Osteocyte (in vitro differentiated cells): ENCODE results near the gene RUNX2. TPM values are rescaled to one million over a fixed set of nuclear protein-coding genes. Genes with fewer than 3 reads are reported as not detected.

Source experiments
- DNase-seq: peaks from one replicate; pipeline ENCODE4 v3.0.0; 2021; ENCODE audit warnings: mixed read lengths; ENCODE audit not compliant: unreplicated experiment; ENCODE audit errors: extremely low spot score
- H3K27ac Mint-ChIP-seq: one replicate; pipeline ENCODE4 v1.8.0; 2021; ENCODE audit warnings: mild to moderate bottlenecking, mixed read lengths; ENCODE audit not compliant: unreplicated experiment
- H3K27me3 Mint-ChIP-seq: one replicate; pipeline ENCODE4 v1.8.0; 2021; ENCODE audit warnings: mixed read lengths; ENCODE audit not compliant: unreplicated experiment
- H3K36me3 Mint-ChIP-seq: one replicate; pipeline ENCODE4 v1.8.0; 2021; ENCODE audit warnings: mixed read lengths; ENCODE audit not compliant: unreplicated experiment
- H3K4me1 Mint-ChIP-seq: one replicate; pipeline ENCODE4 v1.8.0; 2021; ENCODE audit warnings: mixed read lengths; ENCODE audit not compliant: unreplicated experiment
- H3K4me3 Mint-ChIP-seq: one replicate; pipeline ENCODE4 v1.8.0; 2021; ENCODE audit warnings: mild to moderate bottlenecking, moderate library complexity, mixed read lengths; ENCODE audit not compliant: unreplicated experiment
- H3K9me3 Mint-ChIP-seq: one replicate; pipeline ENCODE4 v1.8.0; 2021; ENCODE audit warnings: mixed read lengths; ENCODE audit not compliant: unreplicated experiment
- total RNA-seq: library from RNA; stranded (reverse); gene quantifications from 2 replicates; pipeline ENCODE4 v1.2.1, GENCODE V29; 2021
- TF ChIP-seq, protein P1 (sequence below): fragments of 200-600 bp; sonication (generic); IDR thresholded peaks from 2 replicates; pipeline ENCODE4 v1.5.0; 2021; ENCODE audit warnings: antibody characterized with exemption, mild to moderate bottlenecking, moderate library complexity

Gene RUNX2
- total RNA-seq, 1 donor from 2014 or later = 28.1 TPM

DNA sequence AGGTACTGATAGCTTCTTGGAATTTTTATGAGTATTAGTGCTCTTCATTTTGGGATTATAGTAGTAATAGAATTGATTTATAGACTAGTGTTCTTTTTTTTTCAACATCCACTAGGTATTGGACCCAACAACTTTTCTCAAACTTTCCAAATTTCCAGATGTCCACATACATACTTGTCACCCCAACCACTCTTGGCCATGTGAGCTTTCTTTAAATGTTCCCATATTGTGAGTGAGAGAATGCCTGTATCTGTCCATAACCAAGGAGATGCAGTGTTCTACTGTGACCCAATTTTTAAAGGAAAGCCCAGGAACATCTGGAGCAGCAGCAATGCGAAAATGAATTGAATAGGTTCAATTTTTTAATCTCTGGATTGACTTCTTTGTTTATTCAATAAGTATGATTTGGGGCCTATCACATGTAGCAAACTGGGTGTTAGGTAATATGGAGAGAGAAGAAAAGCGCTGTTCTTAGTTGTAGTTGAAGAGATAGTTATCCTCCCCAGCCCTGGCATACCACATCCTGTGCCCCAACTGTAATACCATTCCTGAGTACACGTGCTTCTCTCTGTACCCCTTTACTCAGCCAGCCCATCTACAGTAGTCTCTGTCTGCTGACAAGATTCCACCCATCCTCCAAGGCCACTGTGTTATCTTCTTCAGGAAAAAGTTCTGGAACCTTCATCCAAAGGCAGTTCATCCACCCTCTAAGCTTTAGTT is 166.4 kb downstream of the RUNX2 start:
- no peak overlapping the region for H3K4me3 Mint-ChIP-seq
- H3K9me3 Mint-ChIP-seq = no peaks in the 10 kb centered on the region
- peaks cover 29% of the 10 kb centered on the region for H3K4me1 Mint-ChIP-seq
- H3K27ac Mint-ChIP-seq = no peak overlapping the region
- no peak for DNase-seq
- TF ChIP-seq, protein P1, sequence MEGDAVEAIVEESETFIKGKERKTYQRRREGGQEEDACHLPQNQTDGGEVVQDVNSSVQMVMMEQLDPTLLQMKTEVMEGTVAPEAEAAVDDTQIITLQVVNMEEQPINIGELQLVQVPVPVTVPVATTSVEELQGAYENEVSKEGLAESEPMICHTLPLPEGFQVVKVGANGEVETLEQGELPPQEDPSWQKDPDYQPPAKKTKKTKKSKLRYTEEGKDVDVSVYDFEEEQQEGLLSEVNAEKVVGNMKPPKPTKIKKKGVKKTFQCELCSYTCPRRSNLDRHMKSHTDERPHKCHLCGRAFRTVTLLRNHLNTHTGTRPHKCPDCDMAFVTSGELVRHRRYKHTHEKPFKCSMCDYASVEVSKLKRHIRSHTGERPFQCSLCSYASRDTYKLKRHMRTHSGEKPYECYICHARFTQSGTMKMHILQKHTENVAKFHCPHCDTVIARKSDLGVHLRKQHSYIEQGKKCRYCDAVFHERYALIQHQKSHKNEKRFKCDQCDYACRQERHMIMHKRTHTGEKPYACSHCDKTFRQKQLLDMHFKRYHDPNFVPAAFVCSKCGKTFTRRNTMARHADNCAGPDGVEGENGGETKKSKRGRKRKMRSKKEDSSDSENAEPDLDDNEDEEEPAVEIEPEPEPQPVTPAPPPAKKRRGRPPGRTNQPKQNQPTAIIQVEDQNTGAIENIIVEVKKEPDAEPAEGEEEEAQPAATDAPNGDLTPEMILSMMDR = no peak
- no peaks in the 10 kb centered on the region for H3K27me3 Mint-ChIP-seq
- peaks cover 28% of the 10 kb centered on the region for H3K36me3 Mint-ChIP-seq

DNA sequence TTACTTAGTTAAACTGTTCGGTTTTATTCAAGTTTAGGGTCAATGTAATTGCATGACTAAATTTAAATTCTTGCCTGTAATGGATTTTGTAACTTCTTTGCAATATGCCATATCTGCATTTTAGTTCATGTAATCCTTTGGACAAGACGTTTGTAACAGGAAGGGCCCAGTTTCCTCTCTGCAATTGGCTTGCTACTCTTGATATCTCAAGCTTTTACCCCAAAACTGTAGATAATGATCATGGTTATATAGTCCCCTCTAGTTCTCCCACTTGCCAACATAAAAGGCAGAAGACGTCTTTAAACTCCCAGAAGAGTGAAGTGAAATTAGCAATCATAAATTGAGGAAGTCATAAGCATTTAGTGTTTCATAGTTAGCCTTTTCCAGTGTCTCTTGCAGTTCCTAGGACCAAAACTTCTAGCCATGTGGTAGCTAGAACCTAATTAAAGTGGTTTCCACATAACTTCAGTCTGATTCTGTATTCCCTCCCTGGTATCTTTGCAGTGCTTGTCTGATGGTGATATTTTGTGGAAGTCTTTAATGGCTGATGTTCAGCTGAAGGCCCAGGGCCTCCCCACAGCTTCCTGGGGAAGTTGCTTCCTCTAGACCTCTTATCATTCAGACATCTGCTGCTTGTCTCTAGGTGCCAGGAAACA is 167.4 kb downstream of the RUNX2 start:
- DNase-seq = no peak
- no peaks in the 10 kb centered on the region for H3K27me3 Mint-ChIP-seq
- no peaks in the 10 kb centered on the region for H3K9me3 Mint-ChIP-seq
- no peak overlapping the region for H3K4me3 Mint-ChIP-seq
- TF ChIP-seq, protein P1 = no peak
- H3K36me3 Mint-ChIP-seq = peaks cover 27% of the 10 kb centered on the region
- H3K4me1 Mint-ChIP-seq = peaks cover 19% of the 10 kb centered on the region
- no peak overlapping the region for H3K27ac Mint-ChIP-seq

DNA sequence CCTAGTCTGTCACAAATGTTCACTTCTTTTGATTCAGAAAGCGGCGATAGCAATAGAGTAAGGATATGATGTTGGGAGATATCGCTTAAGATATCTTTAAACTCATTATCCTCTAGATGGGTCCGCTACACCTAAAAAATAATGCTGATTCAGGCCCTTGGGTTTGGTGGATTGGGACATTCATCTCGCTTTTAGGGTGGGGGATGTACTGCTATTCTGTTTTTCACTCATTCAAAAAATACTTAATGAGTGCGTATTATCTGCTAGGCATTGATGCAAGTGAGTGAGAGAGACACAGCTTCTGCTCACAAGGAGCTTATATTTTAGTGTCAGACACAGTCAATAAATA is 167.9 kb downstream of the RUNX2 start:
- TF ChIP-seq, protein P1 = no peak
- DNase-seq = no peak
- no peaks in the 10 kb centered on the region for H3K9me3 Mint-ChIP-seq
- H3K4me1 Mint-ChIP-seq = peaks cover 14% of the 10 kb centered on the region
- H3K27ac Mint-ChIP-seq = no peak overlapping the region
- H3K4me3 Mint-ChIP-seq = no peak overlapping the region
- peaks cover 32% of the 10 kb centered on the region for H3K36me3 Mint-ChIP-seq
- H3K27me3 Mint-ChIP-seq = no peaks in the 10 kb centered on the region

DNA sequence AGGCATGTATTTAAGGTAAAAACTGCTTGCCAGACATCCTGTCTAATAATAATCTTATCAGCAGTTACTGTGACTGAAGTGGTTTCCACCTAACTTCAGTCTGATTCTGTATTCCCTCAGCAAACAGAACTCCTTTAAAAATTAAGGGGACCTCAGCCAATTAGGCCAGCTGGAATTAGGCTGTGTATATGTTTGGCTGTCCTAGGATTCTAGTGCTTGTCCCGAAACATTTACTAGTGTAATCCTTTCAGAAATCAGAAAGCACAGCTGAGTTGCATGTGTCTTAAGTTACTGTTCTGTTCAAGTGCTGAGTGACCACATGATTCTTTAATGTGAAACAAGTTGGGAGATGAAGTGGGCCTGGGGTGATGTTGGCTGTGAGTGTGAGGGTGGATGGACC is 170.5 kb downstream of the RUNX2 start:
- Mint-ChIP-seq H3K9me3 (no peaks in the 10 kb centered on the region), H3K36me3 (peaks cover 36% of the 10 kb centered on the region), H3K4me3 (no peak overlapping the region), H3K27me3 (no peaks in the 10 kb centered on the region), H3K4me1 (peaks cover 14% of the 10 kb centered on the region), H3K27ac (no peak overlapping the region)
- TF ChIP-seq, protein P1 = no peak
- DNase-seq = no peak
